IPS DF 19.7 (cell line): ENCODE data around the gene FHIT.
"Not testable (repeated sequence)": the region's sequence is repeated elsewhere in the genome, so short reads cannot be mapped to it uniquely, and the experiment has no call there.

ENCODE experiments used
- DNase-seq: peaks from one replicate; pipeline ENCODE4 v3.0.0-alpha.2; 2013; ENCODE audit warnings: low read depth, low spot score

FHIT gene

DNA sequence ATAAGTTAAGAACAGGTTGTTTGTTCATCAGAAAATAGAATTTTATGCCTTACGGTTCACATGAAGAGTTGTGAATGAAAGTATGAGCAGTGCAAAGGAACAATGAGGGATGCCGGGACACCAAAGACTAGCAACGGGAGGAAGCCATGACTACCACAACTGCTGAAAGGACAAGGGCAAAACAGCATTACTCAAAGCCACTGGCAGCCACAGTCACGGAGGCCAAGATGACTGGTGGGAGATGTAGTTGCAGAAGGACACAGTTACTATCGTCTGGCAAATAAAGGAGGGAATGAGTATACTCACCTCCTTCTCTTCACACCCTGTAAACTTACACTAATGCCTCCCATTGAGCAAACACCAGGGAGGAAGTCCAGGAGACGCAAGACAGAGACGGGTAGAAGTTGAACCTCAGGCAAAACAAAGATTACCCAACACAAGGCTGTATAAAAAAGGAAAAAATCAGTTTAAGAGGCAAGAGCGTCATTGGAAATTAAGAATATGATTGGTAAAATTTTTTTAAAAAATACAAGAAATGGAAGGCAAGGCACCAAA is 675.5 kb downstream of the FHIT start:
- DNase-seq: no peak

DNA sequence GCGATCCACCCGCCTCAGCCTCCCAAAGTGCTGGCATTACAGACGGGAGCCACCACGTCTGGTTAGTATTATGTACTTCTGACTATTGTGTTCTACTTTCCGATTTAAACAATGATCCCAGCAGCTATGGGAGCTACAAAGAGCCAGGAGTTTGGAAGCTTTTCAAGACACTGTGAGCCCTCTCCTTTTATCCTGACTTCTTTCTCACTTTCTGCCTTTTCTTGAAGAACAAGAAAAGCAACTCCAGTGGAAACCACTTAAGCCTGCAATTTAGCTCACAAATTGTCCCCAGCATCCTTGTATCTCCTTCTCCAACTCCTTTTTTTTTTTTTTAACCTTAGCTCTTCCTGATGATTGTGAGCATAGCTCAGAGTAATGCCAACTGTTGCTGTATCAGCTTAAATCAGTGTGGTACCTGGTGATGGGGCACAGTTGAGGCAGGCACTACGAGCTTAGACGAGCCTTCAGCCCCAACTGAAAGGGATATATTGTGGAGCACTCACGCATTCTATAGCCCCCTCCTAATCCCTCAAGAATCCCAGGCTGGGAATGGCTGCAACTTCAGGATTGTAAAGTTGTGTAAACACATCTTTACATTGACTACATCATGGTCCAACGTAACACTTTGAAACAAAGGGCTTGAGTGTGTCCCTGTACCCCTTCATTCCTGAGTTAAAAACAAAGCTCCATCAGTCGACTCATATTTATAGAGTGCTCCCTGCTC is 677.0 kb downstream of the FHIT start:
- DNase-seq: no peak

- DNase-seq: no peak
These were observed 677.8 kb downstream of the FHIT start for GRCh38 chr3:60573494-60573893.

DNA sequence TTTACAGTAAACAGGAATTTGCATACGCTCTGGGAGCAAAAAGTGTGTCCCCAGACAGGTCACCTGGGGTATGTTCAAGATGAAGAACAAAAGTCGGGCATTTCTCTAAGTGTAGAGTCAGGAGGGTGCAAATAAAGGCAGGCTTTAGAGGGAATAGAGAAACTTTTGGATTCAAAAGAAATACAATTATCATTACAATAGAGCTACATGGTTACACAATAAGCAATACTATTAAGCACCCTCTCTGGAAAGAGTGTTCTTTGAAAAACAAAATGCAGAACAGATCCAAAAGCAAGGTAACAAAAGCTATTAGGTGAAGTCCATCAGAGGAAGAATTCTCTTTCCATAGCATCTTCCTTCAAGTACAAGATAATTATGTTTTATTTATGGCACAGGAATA is 679.7 kb downstream of the FHIT start:
- no peak for DNase-seq

DNA sequence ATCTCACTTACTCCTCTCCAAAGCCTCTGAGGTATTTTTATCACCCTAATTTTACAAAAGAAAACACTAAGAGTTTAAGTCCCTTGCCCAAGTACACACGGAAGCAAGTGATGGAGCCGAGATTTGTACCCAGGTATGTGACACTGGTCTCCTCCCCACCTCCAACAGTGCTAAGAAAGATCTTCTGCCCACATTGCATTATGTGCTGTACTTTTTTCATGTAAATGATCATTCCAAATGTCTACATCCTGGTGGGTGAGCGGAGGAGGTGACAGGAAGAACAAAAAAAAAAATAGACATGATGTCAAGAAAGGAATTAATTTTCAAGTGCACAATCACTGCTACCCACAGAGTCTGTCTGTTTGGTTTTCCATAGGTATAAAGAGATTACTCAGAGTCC is 694.1 kb downstream of the FHIT start:
- no peak for DNase-seq

GRCh38 chr3:60555686-60556354 is 695.4 kb downstream of the FHIT start:
- peak; percentile 69 for DNase-seq

DNA sequence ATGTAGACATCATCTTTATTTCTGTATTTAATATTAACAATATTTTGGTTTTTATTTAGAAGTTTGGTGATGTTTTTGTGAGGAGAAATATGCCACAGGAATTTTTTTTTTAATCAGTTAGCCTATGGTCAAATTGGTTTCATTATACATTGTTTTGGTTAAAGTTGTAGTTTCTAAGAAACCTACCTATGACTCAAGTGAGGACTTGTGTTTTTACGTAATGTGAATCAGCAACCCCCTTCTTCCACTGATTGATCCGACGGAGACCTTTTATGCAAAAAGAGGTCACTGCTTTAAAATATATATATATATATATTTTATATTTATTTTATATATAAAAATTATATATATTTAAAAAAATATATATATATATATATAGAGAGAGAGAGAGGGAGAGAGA is 698.1 kb downstream of the FHIT start:
- DNase-seq: no peak

DNA sequence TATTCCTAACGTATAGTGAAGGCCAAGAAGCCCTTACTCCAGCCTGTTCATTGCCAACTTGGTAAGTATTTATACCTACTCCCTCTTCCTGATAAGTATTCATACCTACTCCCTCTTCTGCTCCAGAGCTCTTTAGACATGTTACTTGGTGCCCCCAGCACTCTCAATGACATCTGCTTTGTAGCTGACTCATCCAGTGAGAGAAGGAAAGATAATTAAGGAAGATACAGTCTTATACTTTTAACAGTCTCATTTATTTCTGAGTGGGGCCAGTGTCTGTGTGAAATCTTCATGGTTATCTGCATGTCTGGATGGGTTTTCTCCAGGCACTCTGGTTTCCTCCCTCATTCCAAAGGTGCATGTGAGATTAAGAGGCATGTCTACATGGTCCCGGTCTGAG is 698.7 kb downstream of the FHIT start:
- no peak for DNase-seq

- DNase-seq: no peak
These were observed 699.6 kb downstream of the FHIT start for GRCh38 chr3:60551455-60552209.

GRCh38 chr3:60549863-60550262 is 701.4 kb downstream of the FHIT start:
- no peak for DNase-seq

- no peak for DNase-seq
These were observed 708.3 kb downstream of the FHIT start for GRCh38 chr3:60542995-60543394.

GRCh38 chr3:60539394-60539793 is 711.9 kb downstream of the FHIT start:
- not testable (repeated sequence) for DNase-seq

DNA sequence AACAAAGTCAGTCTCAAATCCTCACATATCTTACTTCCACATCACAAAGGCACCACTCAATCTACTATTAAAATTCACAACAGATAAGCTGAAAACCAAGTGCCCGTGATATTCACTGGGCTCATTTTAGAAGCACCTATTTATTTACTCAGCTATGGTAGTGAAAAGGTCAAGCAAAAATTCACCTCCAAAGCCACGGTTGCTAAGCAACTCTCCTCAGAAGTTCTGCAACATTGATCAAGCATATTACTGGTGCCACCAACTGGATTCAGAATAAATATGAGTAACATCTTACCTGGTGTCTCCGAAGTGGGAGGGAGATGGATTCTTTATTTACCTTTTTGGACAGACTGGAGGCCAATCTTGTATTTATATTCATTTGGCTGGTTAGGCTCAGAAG is 714.8 kb downstream of the FHIT start:
- DNase-seq: no peak

GRCh38 chr3:60531759-60532158 is 719.5 kb downstream of the FHIT start:
- no peak for DNase-seq

DNA sequence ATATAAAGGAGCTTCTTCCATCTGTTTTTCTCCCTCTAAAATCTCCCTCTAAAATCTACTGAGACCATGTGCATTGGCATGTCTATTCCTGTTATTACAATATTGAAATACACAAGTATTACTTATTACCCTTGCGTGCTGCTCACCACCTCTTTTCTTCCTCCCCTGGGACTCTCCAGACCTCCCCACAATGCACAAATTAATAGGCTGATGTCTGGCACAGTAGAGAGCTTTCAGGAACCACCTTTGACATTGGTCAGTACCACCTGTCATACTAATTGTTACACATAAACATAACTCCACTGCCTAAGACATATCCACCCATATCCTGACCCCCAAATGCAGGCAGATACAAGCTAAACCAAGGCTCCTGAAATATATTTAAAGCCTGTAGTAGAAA is 722.6 kb downstream of the FHIT start:
- no peak for DNase-seq

GRCh38 chr3:60523536-60523935 is 727.7 kb downstream of the FHIT start:
- DNase-seq: no peak

- no peak for DNase-seq
These were observed 734.1 kb downstream of the FHIT start for GRCh38 chr3:60517134-60517533.

DNA sequence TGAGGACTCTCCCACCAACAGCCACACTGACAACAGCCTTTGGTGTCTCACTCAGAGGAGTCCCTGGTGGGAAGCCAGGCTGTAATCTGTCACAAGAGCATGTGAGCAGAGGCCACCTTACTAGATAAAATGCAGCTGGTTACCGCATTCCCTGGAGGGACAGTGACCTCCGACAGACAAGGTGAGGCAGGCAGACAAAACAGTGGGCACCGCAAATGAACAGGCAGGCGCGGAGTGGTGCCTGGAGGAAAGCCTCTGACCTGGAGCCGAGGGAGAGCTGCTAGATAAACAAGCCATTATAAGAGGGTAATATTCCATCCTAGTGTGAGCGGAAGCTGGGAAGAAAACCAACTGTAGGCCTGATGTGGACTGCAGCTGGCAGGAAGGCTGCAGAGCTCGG is 736.4 kb downstream of the FHIT start:
- no peak for DNase-seq

GRCh38 chr3:60514085-60514649 is 737.1 kb downstream of the FHIT start:
- DNase-seq: no peak

DNA sequence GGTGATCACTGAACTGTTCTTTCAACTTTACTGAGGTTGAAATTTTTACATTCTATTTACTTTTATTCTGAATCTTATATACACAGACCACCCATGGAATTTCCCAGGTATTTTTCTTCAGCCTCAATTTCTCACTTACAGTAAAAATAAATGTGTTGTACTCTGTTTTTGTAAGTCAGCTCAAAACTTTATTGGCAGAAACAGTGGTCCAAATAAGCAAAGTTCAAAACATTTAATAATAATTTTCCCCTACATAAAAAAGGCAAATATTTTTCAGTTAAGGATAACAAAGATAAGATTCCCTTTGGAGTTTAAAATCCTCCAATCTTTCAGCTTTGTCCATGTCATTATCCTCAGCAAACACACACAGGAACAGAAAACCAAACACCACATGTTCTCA is 738.0 kb downstream of the FHIT start:
- DNase-seq: no peak

- DNase-seq: no peak
These were observed 738.7 kb downstream of the FHIT start for GRCh38 chr3:60512506-60512905.

- DNase-seq: no peak
These were observed 741.8 kb downstream of the FHIT start for GRCh38 chr3:60509471-60509870.
